ENCODE results near the gene AGPAT2.
A peak's percentile ranks its signal among the peaks of the same experiment; 100 is the strongest.
"Not testable (repeated sequence)": the region's sequence is repeated elsewhere in the genome, so short reads cannot be mapped to it uniquely, and the experiment has no call there.

The AGPAT2 gene

DNA sequence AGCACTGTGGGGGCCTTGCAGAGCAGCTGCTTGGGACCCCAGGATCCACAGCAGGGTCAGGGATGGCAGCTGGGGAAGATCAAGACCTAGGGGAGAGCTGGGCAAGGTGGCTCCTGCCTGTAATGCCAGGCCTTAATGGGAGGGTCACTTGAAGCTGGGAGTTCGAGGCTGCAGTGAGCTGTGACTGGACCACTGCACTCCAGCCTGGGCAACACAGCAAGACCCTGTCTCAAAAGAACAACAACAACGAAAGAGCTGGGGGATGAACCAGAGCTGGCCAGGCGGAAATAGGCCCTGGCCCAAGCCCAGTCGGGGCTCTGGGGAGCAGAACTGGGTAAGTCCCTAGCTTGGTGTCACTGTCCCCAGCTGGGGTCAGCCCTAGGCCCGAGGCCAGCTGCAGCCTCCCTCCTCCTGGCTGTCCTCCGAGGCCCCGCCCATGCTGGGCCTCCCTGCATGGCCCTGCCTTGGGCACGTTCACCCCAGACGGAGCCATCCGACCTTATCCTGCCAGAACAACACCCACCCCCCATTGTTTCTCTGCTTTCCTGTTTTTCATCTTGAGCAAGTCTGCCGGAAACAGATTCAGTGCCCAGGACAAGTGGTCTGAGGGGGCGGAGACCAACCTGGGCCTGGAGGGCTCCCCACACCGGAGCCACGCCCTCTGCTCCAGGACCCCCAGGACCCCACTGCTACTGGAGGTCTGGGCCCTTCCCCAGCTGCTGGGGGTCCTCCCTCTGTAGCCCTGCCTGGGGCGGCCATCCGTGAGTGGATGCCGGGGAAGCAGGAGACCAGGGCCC, 27.0 kb upstream of the AGPAT2 start:
- DNase-seq, result no peak
- peaks cover 4% of the 10 kb centered on the region for H3K4me1 Mint-ChIP-seq
- CTCF ChIA-PET, result interaction anchor here (1.3 to 1.7 kb wide), 2 partner anchors 12 to 315 kb away, joined by 3 to 5 read pairs; no protein-coding TSS in a partner anchor
- peaks cover 68% of the 10 kb centered on the region for H3K27me3 Mint-ChIP-seq
- H3K27ac Mint-ChIP-seq, result no peak overlapping the region
- H3K36me3 Mint-ChIP-seq, result no peaks in the 10 kb centered on the region
- H3K9me3 Mint-ChIP-seq, result no peaks in the 10 kb centered on the region
- no peak overlapping the region for H3K4me3 Mint-ChIP-seq

DNA sequence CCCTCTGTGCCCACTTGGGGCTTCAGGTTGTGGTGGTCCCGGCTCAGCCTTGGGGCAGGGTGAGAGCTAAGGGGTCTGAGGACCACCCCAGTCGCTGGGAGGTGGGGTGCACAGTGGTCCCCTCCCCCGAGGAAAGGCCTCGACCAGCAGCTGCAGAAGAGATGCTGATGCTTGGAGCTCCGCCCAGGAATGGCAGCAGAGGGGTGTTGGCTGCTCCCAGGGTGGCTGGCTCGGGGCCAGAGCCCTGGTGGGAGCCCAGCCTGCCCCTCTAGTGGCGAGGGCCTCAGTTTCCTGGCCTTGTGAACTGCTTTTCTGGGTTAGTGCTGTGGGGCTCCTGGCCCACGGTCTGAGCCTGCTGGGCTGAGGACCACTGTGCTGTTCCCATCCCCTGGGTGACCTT, 26.3 kb upstream of the AGPAT2 start:
- Mint-ChIP-seq H3K36me3 (no peaks in the 10 kb centered on the region), H3K9me3 (no peaks in the 10 kb centered on the region), H3K4me3 (no peak overlapping the region), H3K27ac (no peak overlapping the region), H3K4me1 (peaks cover 4% of the 10 kb centered on the region), H3K27me3 (peaks cover 75% of the 10 kb centered on the region)
- no peak for DNase-seq
- CTCF ChIA-PET, result interaction anchor here (0.8 to 1.7 kb wide), 3 partner anchors 13 to 316 kb away, joined by 3 to 5 read pairs (median 4); no protein-coding TSS in a partner anchor

DNA sequence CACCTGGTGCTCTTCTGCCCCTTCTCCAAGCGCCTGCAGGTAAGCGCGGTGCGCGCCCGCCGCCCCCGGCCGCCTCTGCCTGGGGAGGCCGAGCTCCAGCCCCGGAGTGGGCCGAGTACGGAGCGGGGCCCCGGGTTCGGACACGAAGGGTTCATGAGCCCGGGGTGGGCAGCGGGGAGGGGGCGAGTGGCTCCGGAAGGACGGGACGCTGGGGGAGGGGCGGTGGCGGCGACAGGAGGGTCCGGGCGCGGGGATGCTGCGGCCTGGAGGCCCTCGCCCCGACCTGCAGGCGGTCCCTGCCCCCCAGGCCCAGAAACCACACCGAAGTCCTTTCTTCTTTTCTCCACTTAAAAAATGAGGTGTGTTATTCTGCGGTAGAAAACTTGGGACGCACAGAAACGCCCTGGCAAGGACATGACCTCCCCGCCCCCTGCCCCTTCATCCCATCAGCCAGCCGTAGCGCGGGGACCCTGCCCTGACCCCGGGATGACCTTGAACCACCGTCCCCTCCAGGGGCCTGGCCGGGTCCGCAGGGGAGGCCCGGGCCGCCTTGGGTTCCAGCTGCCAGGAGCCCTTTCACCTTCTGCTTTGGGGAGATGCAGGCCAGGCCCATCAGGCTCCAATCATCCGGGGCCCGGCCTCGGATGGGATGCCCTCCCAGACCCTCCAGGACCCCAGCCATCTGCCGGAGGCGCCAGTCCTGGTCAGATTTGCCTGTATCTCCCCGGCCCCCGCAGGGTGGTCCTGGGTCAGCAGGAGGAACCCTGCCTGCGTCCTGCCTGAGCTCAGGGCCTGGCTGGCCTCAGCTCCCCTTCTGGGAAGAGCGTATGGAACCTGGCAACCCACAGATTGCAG, 25.7 kb upstream of the AGPAT2 start:
- Mint-ChIP-seq H3K4me1 (peaks cover 4% of the 10 kb centered on the region), H3K4me3 (no peak overlapping the region), H3K27me3 (peaks cover 79% of the 10 kb centered on the region), H3K27ac (no peak overlapping the region), H3K9me3 (no peaks in the 10 kb centered on the region), H3K36me3 (no peaks in the 10 kb centered on the region)
- CTCF ChIA-PET, result interaction anchor here (0.8 to 1.3 kb wide), 2 partner anchors 14 to 316 kb away, joined by 3 to 4 read pairs; no protein-coding TSS in a partner anchor
- no peak for DNase-seq

DNA sequence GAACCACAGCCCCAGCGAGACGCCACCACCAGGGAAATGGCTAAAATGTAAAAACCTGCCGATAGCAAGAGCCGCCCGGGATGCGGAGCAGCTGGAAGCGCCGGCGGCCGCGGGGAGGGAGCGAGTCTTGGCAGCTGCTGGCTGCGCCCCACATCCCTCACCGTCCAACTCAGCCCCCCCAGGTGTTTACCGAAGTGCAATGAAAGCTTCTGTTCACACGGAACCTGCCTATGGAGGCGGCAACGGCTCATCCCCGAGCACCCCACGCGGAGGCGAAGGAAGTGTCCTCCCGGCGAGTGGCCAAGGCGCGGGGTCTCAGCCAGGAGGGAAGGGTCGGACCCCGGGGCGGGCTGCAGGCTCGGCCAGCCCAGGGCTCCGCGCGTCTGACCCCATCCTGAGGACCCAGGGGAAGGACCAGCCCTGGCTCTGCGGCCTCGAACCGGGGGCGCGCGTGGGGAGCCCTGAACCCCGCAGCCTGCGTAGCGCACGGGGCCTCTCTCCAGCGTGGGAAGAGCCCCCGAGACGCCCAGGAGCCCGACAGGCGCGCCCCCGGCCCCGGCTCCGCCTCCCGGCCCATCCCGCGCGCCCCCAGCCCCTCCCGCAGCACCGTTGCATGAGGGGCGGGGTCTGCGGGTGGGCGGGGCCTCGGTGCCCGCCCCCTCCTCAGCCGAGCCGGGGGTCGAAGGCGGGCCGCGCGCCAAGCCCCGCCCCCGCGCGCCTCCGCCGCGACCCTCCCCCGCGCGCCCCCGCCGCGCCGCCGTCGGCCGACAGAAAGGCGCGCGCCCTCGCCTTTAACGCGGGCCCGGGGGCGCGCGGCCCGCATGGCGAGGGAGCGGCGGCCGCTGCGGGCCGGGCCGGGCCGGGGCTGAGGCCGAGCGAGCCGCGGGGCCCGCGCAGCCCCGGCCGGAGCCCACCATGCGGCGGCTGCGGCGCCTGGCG, 24.8 kb upstream of the AGPAT2 start, which contains the start of gene DIPK1B:
DIPK1B (plus strand) TSS at position 822 of the 939 bp plus-strand sequence; CDS start at position 916, 94 bp downstream.
- CTCF ChIA-PET, result no interaction called here
- H3K36me3 Mint-ChIP-seq, result no peaks in the 10 kb centered on the region
- H3K4me1 Mint-ChIP-seq, result peaks cover 4% of the 10 kb centered on the region
- peak within 1 kb of the TSS; percentile 56 for H3K4me3 Mint-ChIP-seq
- H3K27me3 Mint-ChIP-seq, result peaks cover 85% of the 10 kb centered on the region
- no peak within 1 kb of the TSS for H3K27ac Mint-ChIP-seq
- H3K9me3 Mint-ChIP-seq, result no peaks in the 10 kb centered on the region
- DNase-seq, result no peak

DNA sequence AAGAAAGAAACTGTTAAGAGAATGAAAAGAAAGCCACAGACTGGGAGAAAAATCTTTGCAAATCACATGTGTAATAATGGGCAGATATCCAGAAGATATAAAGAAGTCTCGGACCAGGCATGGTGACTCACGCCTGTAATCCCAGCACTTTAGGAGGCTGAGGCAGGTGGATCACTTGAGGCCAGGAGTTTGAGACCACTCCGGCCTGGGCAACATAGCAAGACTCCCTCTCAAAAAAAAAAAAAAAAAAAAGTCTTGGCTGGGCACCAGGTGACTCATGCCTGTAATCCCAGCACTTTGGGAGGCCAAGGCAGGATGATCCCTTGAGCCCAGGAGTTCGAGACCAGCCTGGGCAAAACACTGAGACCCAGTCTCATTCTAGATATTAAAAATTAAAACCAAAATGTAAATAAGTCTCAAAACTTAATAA, 24.0 kb upstream of the AGPAT2 start:
- peak overlapping the region; percentile 56 for H3K4me3 Mint-ChIP-seq
- H3K27me3 Mint-ChIP-seq, result peaks cover 91% of the 10 kb centered on the region
- H3K27ac Mint-ChIP-seq, H3K4me1 Mint-ChIP-seq, CTCF ChIA-PET, DNase-seq, H3K36me3 Mint-ChIP-seq, H3K9me3 Mint-ChIP-seq: not testable (repeated sequence)

DNA sequence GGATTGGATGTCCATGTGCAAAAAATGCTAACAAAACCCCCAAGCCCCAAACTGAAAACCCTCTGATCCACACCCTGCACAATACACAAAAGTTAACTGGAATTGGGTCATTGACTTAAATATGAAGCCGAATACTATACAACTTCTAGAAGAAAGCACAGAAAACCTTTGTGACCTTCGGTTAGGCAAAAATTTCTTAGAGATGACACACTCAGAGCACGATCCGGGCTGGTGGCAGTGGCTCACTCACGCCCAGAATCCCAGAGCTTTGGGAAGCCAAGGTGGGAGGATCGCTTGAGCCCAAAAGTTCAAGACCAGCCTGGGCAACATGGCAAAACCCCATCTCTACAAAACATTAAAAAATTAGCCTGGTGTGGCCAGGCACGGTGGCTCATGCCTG, 23.3 kb upstream of the AGPAT2 start:
- no peak overlapping the region for H3K4me3 Mint-ChIP-seq

DNA sequence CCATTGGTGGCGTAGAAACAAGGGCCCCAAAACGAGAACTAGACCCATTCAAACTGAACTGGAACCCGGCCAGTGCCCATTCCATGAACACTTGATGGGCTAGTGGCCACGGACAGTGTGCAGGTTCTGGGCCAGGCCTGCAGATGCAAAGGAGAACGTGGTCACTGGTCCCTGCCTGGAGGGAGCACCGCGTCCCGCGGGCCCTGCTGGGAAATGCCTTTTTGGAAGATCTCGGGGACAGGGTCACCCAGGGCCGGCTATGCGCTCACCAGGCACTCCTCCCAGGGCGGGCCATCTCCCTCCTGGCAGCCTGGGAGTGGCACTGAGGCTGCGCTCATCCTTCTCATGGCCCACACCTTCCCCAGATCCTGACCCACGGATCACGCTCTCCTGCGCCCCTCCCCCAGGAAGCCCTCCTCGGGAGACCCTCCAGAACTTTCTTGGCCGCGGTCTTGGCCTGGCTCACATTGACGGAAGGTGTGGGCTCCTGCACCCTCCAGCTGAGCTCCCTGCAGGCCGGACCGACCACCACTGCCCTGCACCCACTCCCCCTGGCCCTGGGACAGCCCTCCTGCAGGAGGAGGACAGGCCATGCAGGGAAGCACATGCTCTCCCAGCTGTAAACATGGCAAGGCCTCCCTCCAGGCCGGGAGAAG, 22.3 kb upstream of the AGPAT2 start:
- no peak overlapping the region for H3K4me3 Mint-ChIP-seq
- DNase-seq, result no peak
- H3K27me3 Mint-ChIP-seq, result peaks cover 91% of the 10 kb centered on the region
- no peaks in the 10 kb centered on the region for H3K9me3 Mint-ChIP-seq
- H3K27ac Mint-ChIP-seq, result no peak overlapping the region
- no peaks in the 10 kb centered on the region for H3K36me3 Mint-ChIP-seq
- CTCF ChIA-PET, result no interaction called here
- peaks cover 4% of the 10 kb centered on the region for H3K4me1 Mint-ChIP-seq

More for the DNA sequence above, 23.3 kb upstream of the AGPAT2 start:
- DNase-seq, result no peak
- Mint-ChIP-seq H3K27ac (no peak overlapping the region), H3K36me3 (no peaks in the 10 kb centered on the region), H3K9me3 (no peaks in the 10 kb centered on the region), H3K27me3 (peaks cover 91% of the 10 kb centered on the region), H3K4me1 (peaks cover 4% of the 10 kb centered on the region)
- CTCF ChIA-PET, result no interaction called here

DNA sequence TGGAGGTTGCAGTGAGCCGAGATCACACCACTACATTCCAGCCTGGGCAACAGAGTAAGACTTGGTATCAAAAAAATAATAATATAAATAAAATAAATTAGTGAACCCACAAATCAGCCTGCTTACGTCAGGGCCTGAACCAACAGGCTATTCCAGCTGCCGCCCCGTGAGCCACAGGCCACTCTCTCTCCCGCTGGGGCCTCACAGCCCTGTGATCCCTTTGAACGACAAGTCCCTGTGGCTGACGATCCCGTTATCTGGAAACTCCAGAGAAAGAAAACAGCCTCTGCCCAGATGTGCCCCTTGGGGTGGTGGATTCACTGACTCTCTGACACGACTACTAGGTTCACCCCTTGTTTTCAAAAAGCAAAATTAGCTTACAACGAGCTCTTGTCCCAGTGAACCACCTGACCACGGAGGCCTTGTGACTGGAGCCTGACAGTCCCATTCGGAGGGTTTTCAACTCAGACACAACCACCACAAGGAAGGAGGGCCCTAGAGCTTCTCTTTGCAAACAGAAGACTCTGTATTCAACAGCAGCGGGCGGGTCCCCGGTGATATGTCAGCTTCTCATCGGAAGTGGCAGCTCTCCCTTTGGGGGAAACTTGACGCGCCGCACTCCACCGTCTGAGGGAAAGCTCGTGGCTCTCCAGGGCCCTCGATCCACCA, 20.7 kb upstream of the AGPAT2 start:
- CTCF ChIA-PET, result no interaction called here
- no peak overlapping the region for H3K27ac Mint-ChIP-seq
- H3K27me3 Mint-ChIP-seq, result peaks cover 91% of the 10 kb centered on the region
- DNase-seq, result no peak
- no peak overlapping the region for H3K4me3 Mint-ChIP-seq
- H3K9me3 Mint-ChIP-seq, result no peaks in the 10 kb centered on the region
- H3K36me3 Mint-ChIP-seq, result no peaks in the 10 kb centered on the region
- peaks cover 4% of the 10 kb centered on the region for H3K4me1 Mint-ChIP-seq

DNA sequence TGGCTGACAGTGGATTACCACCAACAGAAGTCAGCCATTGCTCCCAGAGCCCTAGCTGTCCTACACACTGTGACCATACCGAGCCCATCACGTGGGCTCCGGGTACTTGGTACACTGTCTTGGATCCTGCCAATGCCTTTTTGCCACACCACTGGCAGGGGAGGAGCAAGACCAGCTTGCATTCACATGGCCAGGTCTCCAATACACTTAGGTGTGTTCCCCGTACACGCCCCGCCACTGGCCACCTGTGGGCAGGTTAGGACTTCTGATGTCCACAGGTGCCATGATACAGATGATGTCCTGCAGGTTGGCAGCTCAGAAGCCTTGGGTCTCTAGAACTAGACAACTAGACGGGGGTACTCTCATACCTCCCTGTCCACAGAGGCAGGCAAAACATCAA, 19.8 kb upstream of the AGPAT2 start:
- DNase-seq, result no peak
- Mint-ChIP-seq H3K36me3 (no peaks in the 10 kb centered on the region), H3K9me3 (no peaks in the 10 kb centered on the region), H3K27me3 (peaks cover 92% of the 10 kb centered on the region), H3K4me1 (peaks cover 6% of the 10 kb centered on the region), H3K27ac (no peak overlapping the region), H3K4me3 (no peak overlapping the region)
- CTCF ChIA-PET, result no interaction called here

DNA sequence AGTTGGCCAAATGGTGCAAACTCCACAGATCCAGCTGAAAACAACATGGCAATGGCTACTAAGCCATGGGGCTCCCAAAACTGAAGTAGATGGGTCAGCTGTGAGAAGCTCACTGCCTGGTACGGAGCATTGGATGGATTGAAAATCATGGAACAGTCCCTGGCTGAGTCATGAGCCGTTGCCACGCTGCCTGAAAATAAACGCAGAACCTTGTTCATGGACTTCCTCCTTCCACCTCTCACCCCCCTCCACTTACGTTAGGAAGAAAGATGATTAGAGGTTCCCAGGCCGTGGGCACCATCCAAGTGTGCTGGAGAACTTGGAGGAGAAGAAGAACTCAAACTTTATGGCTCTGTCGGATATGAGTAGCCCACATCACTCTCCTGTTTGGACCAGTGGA, 18.3 kb upstream of the AGPAT2 start:
- Mint-ChIP-seq H3K27me3 (peaks cover 92% of the 10 kb centered on the region), H3K4me3 (no peak overlapping the region), H3K4me1 (peaks cover 15% of the 10 kb centered on the region), H3K27ac (no peak overlapping the region), H3K9me3 (no peaks in the 10 kb centered on the region), H3K36me3 (no peaks in the 10 kb centered on the region)
- CTCF ChIA-PET, result no interaction called here
- DNase-seq, result no peak

DNA sequence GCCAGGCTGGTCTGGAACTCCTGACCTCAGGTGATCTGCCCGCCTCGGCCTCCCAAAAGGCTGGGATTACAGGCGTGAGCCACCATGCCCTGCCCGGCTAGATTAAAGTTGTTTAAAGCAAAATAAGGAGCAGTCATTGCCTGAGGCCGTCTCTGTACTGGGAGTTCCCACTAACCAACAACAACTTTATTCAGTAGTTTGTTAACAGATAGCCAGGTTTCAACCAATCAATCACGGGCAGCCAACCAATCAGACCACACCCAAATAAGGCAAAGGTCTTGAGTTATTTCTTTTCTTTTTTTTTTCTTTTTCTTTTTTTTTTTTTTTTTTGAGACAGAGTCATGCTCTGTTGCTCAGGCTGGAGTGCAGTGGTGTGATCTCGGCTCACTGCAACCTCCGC, 17.5 kb upstream of the AGPAT2 start:
- H3K36me3 Mint-ChIP-seq, CTCF ChIA-PET, H3K27ac Mint-ChIP-seq, DNase-seq, H3K4me3 Mint-ChIP-seq, H3K9me3 Mint-ChIP-seq: not testable (repeated sequence)
- peaks cover 92% of the 10 kb centered on the region for H3K27me3 Mint-ChIP-seq
- H3K4me1 Mint-ChIP-seq, result peaks cover 20% of the 10 kb centered on the region

DNA sequence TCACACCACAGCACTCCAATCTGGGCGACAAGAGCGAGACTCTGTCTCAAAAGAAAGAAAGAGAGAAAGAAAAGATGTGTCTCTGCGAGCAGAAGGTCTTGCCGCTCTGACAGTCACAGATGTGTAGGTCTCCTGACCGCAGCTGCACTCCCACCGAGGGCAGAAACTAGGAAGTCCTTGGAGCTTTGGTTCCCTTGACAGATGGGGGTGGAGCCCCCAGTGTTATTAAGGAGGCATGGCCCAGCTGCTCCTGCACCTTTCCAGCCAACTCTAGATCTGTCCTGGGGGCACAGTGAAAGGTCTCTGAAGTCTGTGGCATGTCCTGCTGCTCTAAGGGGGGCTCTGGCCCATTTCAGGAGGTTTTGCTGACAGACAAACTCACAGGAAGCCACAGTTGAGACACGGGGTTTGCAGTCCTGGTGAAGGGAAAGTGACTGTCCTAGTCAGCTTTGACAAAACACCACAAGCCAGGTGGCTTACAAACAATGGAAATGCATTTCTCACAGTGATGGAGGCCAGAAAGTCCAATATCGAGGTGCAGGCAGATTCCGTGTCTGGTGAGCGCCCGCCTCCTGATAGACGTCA, 16.1 kb upstream of the AGPAT2 start:
- Mint-ChIP-seq H3K27ac (peak overlapping the region; percentile 52), H3K4me1 (peaks cover 20% of the 10 kb centered on the region), H3K27me3 (peaks cover 90% of the 10 kb centered on the region), H3K9me3 (no peaks in the 10 kb centered on the region), H3K36me3 (no peaks in the 10 kb centered on the region), H3K4me3 (no peak overlapping the region)
- no peak for DNase-seq
- CTCF ChIA-PET, result no interaction called here

DNA sequence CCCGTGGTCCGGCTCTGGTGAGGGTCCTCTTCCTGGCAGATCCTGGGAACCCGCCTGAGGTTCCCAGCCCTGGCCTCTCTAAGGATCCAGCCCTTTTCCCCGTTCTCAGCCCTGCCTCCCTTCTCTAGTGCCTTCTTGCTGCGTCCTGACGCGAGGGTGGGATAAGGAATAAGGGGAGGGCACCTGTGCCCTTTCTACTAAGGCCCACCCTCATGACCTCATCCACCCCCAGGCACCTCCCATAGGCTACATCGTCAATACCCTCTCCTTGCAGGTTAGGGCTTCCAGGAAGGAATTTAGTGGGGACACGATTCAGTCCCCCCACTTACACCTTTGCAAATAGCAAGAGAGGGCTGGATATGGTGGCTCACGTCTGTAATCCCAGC, 14.4 kb upstream of the AGPAT2 start:
- Mint-ChIP-seq H3K4me3 (peak overlapping the region; percentile 64), H3K9me3 (no peaks in the 10 kb centered on the region), H3K4me1 (peaks cover 20% of the 10 kb centered on the region), H3K36me3 (no peaks in the 10 kb centered on the region), H3K27ac (no peak overlapping the region), H3K27me3 (peaks cover 91% of the 10 kb centered on the region)
- no peak for DNase-seq
- CTCF ChIA-PET, result interaction anchor here (0.6 to 1.6 kb wide), 3 partner anchors 25 to 30 kb away, joined by 3 to 5 read pairs (median 5); no protein-coding TSS in a partner anchor

All from activated naive CD4-positive, alpha-beta T cell treated with anti-CD3 and anti-CD28 coated beads, Interleukin-2, amount 10 ng/mL, durations not matched to agents 7 days and 5 days (primary cell).